T-helper 1 cell treated with Interleukin-12 subunit alpha and Interleukin-12 subunit beta and Interleukin-4 antibody, amounts not matched to agents 30 μg/mL and 1 μg/mL, for 36 hours (primary cell): ENCODE data around the gene AIP.

Source experiments
- H3K27ac Mint-ChIP-seq: one replicate; pipeline ENCODE4 v1.8.0; 2021; ENCODE audit warnings: mild to moderate bottlenecking, mixed read lengths
- H3K27me3 Mint-ChIP-seq: one replicate; pipeline ENCODE4 v1.8.0; 2021; ENCODE audit warnings: low read depth, mixed read lengths
- H3K36me3 Mint-ChIP-seq: one replicate; pipeline ENCODE4 v1.8.0; 2021; ENCODE audit warnings: low read depth, mixed read lengths
- H3K4me1 Mint-ChIP-seq: one replicate; pipeline ENCODE4 v1.8.0; 2021; ENCODE audit warnings: low read depth, mixed read lengths
- H3K4me3 Mint-ChIP-seq: one replicate; pipeline ENCODE4 v1.8.0; 2021; ENCODE audit warnings: mild to moderate bottlenecking, moderate library complexity, mixed read lengths
- H3K9me3 Mint-ChIP-seq: one replicate; pipeline ENCODE4 v1.8.0; 2021; ENCODE audit warnings: mixed read lengths

The AIP gene

GRCh38 chr11:67500831-67501715 is 18.2 kb downstream of the AIP start:
- no peaks in the 10 kb centered on the region for H3K27me3 Mint-ChIP-seq
- H3K4me3 Mint-ChIP-seq = no peak overlapping the region
- peaks cover 24% of the 10 kb centered on the region for H3K36me3 Mint-ChIP-seq
- H3K9me3 Mint-ChIP-seq = no peaks in the 10 kb centered on the region
- no peak overlapping the region for H3K27ac Mint-ChIP-seq
- H3K4me1 Mint-ChIP-seq = peaks cover 23% of the 10 kb centered on the region

GRCh38 chr11:67501854-67502253 is 19.0 kb downstream of the AIP start:
- Mint-ChIP-seq H3K9me3 (no peaks in the 10 kb centered on the region), H3K4me1 (peaks cover 31% of the 10 kb centered on the region), H3K36me3 (peaks cover 25% of the 10 kb centered on the region), H3K4me3 (no peak overlapping the region), H3K27me3 (no peaks in the 10 kb centered on the region), H3K27ac (no peak overlapping the region)

GRCh38 chr11:67502328-67502979 is 19.6 kb downstream of the AIP start:
- H3K27ac Mint-ChIP-seq = peak overlapping the region; percentile 1
- H3K36me3 Mint-ChIP-seq = peaks cover 29% of the 10 kb centered on the region
- no peaks in the 10 kb centered on the region for H3K9me3 Mint-ChIP-seq
- H3K4me3 Mint-ChIP-seq = peak overlapping the region; percentile 69
- peaks cover 36% of the 10 kb centered on the region for H3K4me1 Mint-ChIP-seq
- H3K27me3 Mint-ChIP-seq = no peaks in the 10 kb centered on the region

- Mint-ChIP-seq H3K4me3 (peak overlapping the region; percentile 69), H3K27me3 (no peaks in the 10 kb centered on the region), H3K9me3 (no peaks in the 10 kb centered on the region), H3K27ac (peak overlapping the region; percentile 1), H3K36me3 (peaks cover 29% of the 10 kb centered on the region), H3K4me1 (peaks cover 36% of the 10 kb centered on the region)
These were observed 20.5 kb downstream of the AIP start for GRCh38 chr11:67503119-67504004.

GRCh38 chr11:67504005-67504949 is 21.5 kb downstream of the AIP start:
- H3K27ac Mint-ChIP-seq = peak overlapping the region; percentile 80
- no peaks in the 10 kb centered on the region for H3K27me3 Mint-ChIP-seq
- H3K36me3 Mint-ChIP-seq = peaks cover 28% of the 10 kb centered on the region

GRCh38 chr11:67504950-67505581 is 22.2 kb downstream of the AIP start, which contains the start of gene PITPNM1:
PITPNM1 (minus strand) TSS chr11:67505363; CDS start chr11:67504180, 1,183 bp downstream.
- H3K9me3 Mint-ChIP-seq = no peaks in the 10 kb centered on the region
- H3K4me3 Mint-ChIP-seq = peak within 1 kb of the TSS; percentile 91
- H3K4me1 Mint-ChIP-seq = peaks cover 47% of the 10 kb centered on the region
- no peaks in the 10 kb centered on the region for H3K27me3 Mint-ChIP-seq
- H3K36me3 Mint-ChIP-seq = peaks cover 23% of the 10 kb centered on the region
- peak within 1 kb of the TSS; percentile 96 for H3K27ac Mint-ChIP-seq

More at GRCh38 chr11:67504005-67504949, 21.5 kb downstream of the AIP start:
- Mint-ChIP-seq H3K4me3 (peak overlapping the region; percentile 89), H3K4me1 (peaks cover 44% of the 10 kb centered on the region), H3K9me3 (no peaks in the 10 kb centered on the region)

- peak overlapping the region; percentile 96 for H3K27ac Mint-ChIP-seq
- H3K9me3 Mint-ChIP-seq = no peaks in the 10 kb centered on the region
- H3K27me3 Mint-ChIP-seq = peaks cover 5% of the 10 kb centered on the region
- H3K4me3 Mint-ChIP-seq = peak overlapping the region; percentile 91
- H3K36me3 Mint-ChIP-seq = peaks cover 19% of the 10 kb centered on the region
- peaks cover 44% of the 10 kb centered on the region for H3K4me1 Mint-ChIP-seq
These were observed 23.0 kb downstream of the AIP start for GRCh38 chr11:67505605-67506396.

GRCh38 chr11:67506426-67507051 is 23.7 kb downstream of the AIP start:
- Mint-ChIP-seq H3K9me3 (no peaks in the 10 kb centered on the region), H3K4me3 (peak overlapping the region; percentile 91), H3K27ac (peak overlapping the region; percentile 96), H3K27me3 (peaks cover 10% of the 10 kb centered on the region), H3K36me3 (peaks cover 13% of the 10 kb centered on the region), H3K4me1 (peaks cover 36% of the 10 kb centered on the region)

- peaks cover 34% of the 10 kb centered on the region for H3K4me1 Mint-ChIP-seq
- H3K4me3 Mint-ChIP-seq = peak overlapping the region; percentile 91
- peak overlapping the region; percentile 96 for H3K27ac Mint-ChIP-seq
- no peaks in the 10 kb centered on the region for H3K9me3 Mint-ChIP-seq
- peaks cover 10% of the 10 kb centered on the region for H3K27me3 Mint-ChIP-seq
- H3K36me3 Mint-ChIP-seq = peaks cover 11% of the 10 kb centered on the region
These were observed 24.5 kb downstream of the AIP start for GRCh38 chr11:67507242-67507863.

- peak within 1 kb of the TSS; percentile 91 for H3K4me3 Mint-ChIP-seq
- H3K27ac Mint-ChIP-seq = peak within 1 kb of the TSS; percentile 96
- H3K27me3 Mint-ChIP-seq = peaks cover 10% of the 10 kb centered on the region
- peaks cover 32% of the 10 kb centered on the region for H3K4me1 Mint-ChIP-seq
- peaks cover 10% of the 10 kb centered on the region for H3K36me3 Mint-ChIP-seq
- no peaks in the 10 kb centered on the region for H3K9me3 Mint-ChIP-seq
These were observed 25.1 kb downstream of the AIP start, which contains the start of gene CDK2AP2 for GRCh38 chr11:67507864-67508485. CDK2AP2 (minus strand) TSS chr11:67508162; CDS start chr11:67508082, 80 bp downstream.

GRCh38 chr11:67508486-67509121 is 25.8 kb downstream of the AIP start:
- Mint-ChIP-seq H3K4me3 (peak overlapping the region; percentile 91), H3K9me3 (no peaks in the 10 kb centered on the region), H3K4me1 (peaks cover 31% of the 10 kb centered on the region), H3K27ac (peak overlapping the region; percentile 96), H3K27me3 (peaks cover 13% of the 10 kb centered on the region), H3K36me3 (peaks cover 10% of the 10 kb centered on the region)
